Retinal pigment epithelial cell (primary cell): ENCODE results near the gene HOXC4.

Experiments used
- DNase-seq: peaks from one replicate; pipeline ENCODE4 v3.0.0-alpha.2; 2010; ENCODE audit warnings: low read depth
- H3K4me3 ChIP-seq: 2 replicates; pipeline ENCODE4 v1.5.1; 2011; ENCODE audit warnings: mild to moderate bottlenecking, low read length, control low read depth, moderate library complexity
- CTCF ChIP-seq: conservative IDR thresholded peaks from 2 replicates; pipeline ENCODE4 v1.5.1; 2011; ENCODE audit warnings: low read depth, low read length, control low read depth, inconsistent platforms

Gene HOXC4

GRCh38 chr12:54007538-54008259 is 45.9 kb upstream of the HOXC4 start:
- no peak overlapping the region for H3K4me3 ChIP-seq
- no peak for DNase-seq
- TF ChIP-seq CTCF, result no peak

- no peak overlapping the region for H3K4me3 ChIP-seq
- no peak for TF ChIP-seq CTCF
- no peak for DNase-seq
Observed at GRCh38 chr12:54008260-54008552, 45.4 kb upstream of the HOXC4 start.

GRCh38 chr12:54009171-54010052 is 44.2 kb upstream of the HOXC4 start:
- TF ChIP-seq CTCF, result no peak
- DNase-seq, result no peak
- H3K4me3 ChIP-seq, result no peak overlapping the region

- no peak for DNase-seq
- H3K4me3 ChIP-seq, result no peak overlapping the region
- TF ChIP-seq CTCF, result no peak
Observed at GRCh38 chr12:54010053-54010971, 43.3 kb upstream of the HOXC4 start.

- no peak overlapping the region for H3K4me3 ChIP-seq
- TF ChIP-seq CTCF, result no peak
- no peak for DNase-seq
Observed at GRCh38 chr12:54010972-54011664, 42.5 kb upstream of the HOXC4 start.

- H3K4me3 ChIP-seq, result no peak overlapping the region
- DNase-seq, result no peak
- TF ChIP-seq CTCF, result no peak
Observed at GRCh38 chr12:54011665-54012532, 41.7 kb upstream of the HOXC4 start.
